IPS-18c (cell line): ENCODE data around the gene LTBP2.

Source experiments
- H3K4me3 ChIP-seq: 2 replicates; pipeline ENCODE4 v1.7.0; 2013; ENCODE audit warnings: low read depth, mild to moderate bottlenecking, low read length, moderate library complexity; ENCODE audit not compliant: insufficient read depth
- H3K9me3 ChIP-seq: one replicate; pipeline ENCODE4 v1.6.1; 2013; ENCODE audit warnings: mild to moderate bottlenecking, low read length, moderate library complexity; ENCODE audit not compliant: control insufficient read depth, insufficient read depth

The LTBP2 gene

DNA sequence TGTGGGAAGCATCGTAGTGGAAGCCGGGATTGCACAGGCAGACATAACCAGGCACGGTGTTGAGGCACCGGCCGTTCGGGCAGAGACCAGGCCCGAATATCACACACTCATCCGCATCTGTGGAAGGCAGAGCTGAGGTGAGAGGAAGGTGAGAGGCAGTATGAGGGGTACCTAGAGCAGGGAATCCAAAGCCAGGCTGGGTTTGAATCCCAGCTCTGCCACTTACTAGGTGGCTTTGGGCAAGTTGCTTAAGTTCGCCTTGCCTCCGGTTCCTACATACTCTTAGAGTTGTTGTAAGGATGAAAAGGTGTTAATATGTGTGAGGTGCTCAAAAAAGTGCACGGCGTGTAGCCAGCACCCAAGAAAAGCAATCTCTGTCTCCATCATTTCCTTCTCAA is 108.1 kb downstream of the LTBP2 start:
- H3K9me3 ChIP-seq, result no peaks in the 10 kb centered on the region
- no peak overlapping the region for H3K4me3 ChIP-seq

DNA sequence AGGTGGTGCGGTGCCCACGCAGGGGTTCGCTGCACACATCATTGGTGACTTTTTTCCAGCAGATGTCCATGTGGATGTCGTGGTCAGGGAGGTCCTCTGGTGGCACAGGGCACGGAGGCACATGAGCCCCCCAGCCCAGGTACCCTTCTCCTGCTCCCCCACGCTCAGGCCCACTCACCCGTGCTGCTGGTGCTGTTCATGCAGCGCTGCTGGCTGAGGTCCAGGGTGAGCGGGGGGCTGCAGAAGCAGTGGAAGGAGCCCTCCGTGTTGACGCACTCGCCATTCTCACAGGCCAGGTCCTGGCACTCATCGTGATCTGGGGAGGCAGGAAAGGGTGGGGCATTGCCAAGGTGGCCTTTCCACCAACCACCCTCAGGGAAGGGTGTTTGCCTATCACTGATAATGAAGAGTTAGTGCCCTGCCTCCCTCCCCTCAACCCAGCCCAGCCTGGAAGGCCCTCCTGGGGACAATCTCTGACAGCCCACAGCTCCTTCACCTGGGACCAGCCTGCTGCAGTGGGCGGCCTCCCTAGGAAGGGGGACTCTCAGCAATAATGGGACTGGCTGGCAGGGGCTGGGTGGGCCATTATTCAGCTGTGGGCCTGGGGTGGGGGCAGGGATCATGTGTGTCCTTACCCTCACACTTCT is 108.6 kb downstream of the LTBP2 start:
- H3K4me3 ChIP-seq, result no peak overlapping the region

DNA sequence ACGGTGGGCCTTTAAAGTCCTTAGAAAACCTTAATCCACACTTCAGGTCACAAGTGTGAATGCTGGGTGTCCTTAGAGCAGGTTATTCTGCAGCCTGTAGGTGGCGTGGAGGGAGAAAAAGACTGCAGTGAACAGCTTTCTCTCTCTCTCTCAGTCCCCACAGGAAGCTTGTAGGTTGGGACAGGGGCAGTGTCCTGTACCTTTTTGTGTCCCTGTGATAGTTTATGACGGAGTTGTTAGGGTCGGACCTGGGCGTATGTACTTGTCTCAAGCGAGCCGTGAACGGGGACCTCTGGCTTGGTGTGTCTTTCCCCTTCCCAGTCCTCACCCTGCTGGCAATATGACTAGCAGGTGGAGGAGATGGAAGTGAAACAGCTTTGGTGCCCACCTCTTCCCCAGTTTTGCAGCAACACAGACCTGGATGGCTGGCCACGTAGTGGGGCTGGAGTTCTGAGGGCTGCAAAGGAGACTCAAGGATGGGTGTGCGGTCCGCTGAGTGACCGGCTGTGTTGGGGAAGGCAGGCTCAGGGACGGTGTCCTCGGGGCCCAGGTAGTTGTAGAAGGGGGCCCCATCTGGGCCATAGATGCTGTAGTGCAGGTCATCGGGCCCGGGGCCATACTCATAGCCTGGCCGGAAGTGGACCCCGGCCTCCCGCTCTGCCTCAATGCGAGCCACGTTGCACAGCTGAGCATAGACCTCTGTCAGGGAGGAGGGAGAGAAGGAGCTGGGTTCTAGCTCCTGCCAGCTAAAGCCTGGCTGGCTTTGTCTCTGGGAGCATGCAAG is 109.6 kb downstream of the LTBP2 start:
- Histone ChIP-seq H3K4me3 (no peak overlapping the region), H3K9me3 (no peaks in the 10 kb centered on the region)

More for the DNA sequence above, 108.6 kb downstream of the LTBP2 start:
- no peaks in the 10 kb centered on the region for H3K9me3 ChIP-seq

DNA sequence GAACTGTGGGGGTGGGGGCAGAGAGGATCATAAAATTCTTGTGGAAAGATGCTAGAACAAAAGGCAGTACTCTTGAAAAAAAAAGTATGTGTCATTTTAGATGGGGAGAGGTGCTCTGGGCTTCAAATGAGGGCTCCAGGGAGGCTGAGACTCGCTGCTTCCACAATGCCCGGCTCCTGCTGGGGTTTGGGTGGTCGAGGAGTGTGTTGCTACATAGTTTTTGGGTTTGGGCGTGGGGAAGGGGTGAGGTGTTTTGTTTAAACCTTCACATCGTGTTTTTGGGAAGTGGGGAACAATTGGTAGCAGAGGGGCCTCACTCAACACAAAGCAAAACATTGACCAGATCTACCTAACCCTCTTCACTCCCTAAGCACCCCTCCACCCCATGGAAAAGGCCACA is 110.3 kb downstream of the LTBP2 start:
- H3K4me3 ChIP-seq, result no peak overlapping the region
- no peaks in the 10 kb centered on the region for H3K9me3 ChIP-seq

DNA sequence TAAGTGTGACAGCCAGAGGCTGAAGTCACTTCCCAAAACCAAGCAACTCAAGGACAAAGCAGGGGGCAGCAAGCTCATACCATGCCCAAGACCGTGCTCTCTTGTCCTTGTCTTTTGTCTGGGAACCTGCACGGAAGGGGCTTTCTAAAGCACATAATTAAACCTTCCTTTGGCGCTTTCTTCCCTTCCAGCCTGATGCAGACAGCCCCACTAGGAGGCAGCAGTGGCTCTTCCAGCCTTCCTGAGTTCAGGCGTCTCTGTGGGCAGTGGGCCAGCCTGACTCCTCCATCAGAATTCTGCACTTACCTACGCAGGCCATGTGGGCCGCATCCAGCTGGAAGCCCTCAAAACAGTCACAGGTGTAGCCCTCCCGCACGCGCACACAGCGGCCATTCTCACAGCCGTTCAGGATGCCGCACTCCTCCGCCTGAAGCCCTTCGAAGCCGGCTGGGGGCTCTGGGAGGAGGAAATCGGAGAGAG is 110.9 kb downstream of the LTBP2 start:
- H3K4me3 ChIP-seq, result no peak overlapping the region
- no peaks in the 10 kb centered on the region for H3K9me3 ChIP-seq

DNA sequence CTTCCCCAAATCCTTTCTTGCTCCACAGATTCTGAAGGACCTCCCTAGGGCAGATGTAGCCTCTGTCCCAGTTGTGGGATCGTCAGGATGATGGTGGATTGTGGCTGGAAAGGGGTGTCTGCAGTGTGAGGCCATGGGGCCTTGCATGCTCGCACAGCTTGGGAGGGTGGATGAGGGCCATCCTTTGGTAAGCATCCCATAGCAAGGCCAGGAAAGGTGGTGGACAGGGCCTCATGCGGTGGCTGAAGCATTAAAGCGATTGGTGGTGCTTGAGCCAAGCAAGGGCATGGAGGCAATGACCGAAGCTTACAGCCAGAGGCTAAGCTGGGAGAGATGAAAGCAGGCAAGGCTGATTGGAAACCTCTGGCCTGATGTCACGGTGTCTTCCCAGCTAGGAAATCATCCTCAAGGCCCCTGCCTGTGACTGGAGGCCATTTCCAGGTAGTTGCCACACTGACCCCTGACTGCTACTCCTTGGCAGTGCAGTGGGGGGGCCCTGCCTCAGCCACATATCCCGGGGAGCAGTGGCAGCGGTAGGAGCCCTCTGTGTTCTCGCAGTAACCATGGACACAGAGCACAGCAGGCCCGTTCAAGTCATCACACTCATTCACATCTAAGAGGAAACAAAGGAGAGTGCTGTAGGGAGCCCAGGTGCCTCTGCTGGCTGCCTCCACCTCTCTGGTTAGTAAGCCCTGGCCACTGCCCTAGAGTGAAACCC is 111.5 kb downstream of the LTBP2 start:
- no peak overlapping the region for H3K4me3 ChIP-seq
- no peaks in the 10 kb centered on the region for H3K9me3 ChIP-seq

DNA sequence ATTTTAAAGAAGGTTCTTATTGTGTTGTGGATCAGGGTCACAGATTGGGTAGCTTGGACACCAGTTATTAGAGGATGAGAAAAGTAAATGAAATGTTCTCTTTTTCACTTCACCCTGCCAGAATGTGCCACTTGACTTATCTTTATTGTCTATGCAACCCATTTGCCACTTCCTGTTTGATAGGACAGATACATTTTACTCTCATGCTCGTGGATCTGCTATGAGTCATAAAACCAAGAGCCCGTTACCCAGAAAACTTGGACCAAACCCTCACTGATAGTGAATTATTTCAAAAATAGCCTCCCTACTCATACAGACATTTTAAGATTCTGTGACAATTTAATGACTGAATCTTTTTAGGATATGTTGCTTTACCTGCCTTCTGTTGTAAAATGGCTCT is 116.7 kb downstream of the LTBP2 start:
- no peak overlapping the region for H3K4me3 ChIP-seq
- no peaks in the 10 kb centered on the region for H3K9me3 ChIP-seq

DNA sequence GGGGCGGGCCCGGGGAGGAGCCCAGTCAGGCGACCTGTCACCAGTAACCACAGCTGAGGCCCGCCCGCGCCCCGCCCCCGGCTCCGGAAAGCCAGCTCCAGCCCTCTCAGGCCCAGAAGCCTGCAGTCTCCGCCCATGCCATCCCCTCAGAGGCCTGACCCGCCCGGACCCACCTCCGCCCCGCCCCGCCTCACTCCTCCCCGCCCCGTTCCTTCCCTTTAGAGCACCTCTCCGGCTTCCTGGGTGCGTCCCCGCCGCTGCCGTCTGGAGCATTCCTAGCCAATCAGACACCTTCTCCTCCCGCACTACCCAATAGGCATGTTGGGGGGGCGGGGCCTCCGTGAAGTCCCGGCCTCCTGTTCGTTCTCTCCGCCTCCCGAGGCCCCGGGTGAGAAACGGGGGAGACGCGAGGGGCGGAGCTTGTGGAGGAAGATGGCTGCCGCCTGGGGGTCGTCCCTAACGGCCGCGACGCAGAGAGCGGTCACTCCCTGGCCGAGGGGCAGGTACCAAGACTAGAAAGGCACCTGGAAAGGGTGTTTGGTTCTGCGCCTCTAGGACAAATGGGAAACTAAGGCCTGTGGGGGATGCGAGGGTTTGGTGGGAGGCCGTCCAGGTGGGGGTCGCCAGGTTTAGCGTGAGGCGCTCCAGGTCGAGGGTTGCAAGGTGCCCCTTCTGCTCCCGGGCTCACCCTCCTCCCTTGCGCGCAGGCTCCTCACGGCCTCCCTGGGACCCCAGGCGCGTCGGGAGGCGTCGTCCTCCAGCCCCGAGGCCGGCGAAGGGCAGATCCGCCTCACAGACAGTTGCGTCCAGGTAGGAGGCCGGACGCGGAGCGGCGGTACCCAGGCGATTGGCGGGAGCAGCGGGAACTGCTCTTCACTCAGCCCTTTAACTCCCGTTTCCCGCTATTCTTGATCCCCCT is 118.4 kb downstream of the LTBP2 start, which contains the start of gene ISCA2:
TSS of gene ISCA2 (plus strand) at position 423 of the 919 bp plus-strand sequence. CDS start at position 433, 10 bp downstream.
- Histone ChIP-seq H3K9me3 (no peaks in the 10 kb centered on the region), H3K4me3 (peak within 1 kb of the TSS; percentile 89)

DNA sequence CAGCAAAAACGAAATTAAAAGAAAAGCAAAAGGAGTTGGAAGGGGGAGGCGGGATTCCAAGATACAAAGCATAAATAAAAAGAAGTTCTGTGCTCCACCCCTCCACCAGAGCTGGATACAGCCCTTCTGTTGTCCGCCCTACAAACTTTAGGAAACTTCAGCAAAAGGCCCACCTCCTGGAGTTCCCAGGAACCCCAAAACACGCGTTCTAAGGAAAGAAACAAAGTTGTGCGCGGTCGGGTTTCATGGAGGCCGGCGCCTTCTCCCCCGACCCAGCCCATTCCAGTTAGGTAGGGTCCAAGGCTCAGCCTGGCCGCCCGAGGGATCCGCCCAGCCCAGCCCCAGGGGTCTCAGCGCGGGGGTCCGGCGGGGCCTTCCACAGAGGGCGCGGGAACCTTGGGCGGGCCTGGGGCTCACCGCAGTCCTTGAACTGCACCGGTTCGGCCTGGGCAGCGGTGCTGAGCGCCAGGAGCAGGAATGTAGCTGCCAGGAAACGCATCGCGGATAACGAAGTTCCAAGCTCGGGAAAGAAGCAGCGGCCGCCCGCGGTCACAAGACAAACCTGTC is 119.2 kb downstream of the LTBP2 start, which contains the start of gene NPC2:
TSS of gene NPC2 (minus strand) at position 530 of the 567 bp plus-strand sequence. CDS start at position 499, 31 bp downstream.
- peak within 1 kb of the TSS; percentile 89 for H3K4me3 ChIP-seq
- no peaks in the 10 kb centered on the region for H3K9me3 ChIP-seq

DNA sequence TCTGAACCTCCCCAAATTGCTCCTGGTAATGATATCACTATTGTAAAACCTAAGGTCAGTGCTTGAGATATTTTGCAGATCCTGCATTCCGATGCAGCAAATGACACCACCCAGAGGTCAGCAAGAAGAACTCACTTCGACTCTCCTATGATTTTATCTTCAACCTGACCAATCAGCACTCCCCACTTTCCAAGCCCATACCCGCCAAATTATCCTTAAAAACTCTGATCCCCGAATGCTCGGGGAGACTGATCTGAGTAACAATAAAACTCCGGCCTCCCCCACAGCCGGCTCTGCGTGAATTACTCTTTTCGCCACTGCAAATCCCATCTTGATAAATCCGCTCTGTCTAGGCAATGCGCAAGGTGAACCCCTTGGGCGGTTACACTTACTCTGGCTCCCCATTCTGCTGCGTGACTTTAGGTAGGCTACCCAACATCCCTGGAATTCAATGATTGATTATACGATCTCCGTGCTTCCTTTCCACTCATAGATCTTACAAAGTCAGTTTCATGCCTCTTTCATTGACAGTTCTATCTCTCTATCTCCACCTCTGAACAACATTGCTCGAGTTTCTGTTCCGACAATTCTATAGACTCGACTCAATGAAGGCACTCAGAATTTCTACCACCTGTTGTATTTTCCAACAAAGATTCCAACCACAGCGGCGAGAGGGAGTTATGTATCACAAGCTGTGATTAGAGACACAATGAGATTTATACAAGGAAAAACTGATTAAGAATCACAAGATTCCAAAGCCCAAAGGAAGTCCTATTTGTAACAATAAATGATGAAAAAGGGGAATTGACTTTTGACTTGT is 119.9 kb downstream of the LTBP2 start:
- Histone ChIP-seq H3K9me3 (no peaks in the 10 kb centered on the region), H3K4me3 (peak overlapping the region; percentile 89)

DNA sequence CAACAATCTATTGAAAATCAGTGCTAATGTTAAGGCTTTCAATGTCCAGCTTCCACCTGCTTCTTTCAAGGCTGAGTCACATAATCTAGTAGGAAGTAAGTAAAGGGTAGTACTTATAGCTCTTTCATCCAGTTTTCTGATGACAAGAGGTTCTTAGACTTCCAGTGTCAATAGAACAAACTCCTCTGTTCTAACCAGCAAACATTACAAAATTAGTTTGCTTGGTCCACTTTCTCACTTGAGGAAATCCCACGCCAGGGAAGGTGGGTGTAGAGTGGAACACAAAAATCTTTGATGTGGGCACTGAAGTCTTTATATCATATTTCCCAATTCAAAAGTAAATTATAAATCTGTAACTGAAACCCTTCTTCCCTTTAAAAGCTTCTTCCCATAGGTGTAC is 121.6 kb downstream of the LTBP2 start:
- H3K9me3 ChIP-seq, result no peaks in the 10 kb centered on the region
- H3K4me3 ChIP-seq, result no peak overlapping the region

DNA sequence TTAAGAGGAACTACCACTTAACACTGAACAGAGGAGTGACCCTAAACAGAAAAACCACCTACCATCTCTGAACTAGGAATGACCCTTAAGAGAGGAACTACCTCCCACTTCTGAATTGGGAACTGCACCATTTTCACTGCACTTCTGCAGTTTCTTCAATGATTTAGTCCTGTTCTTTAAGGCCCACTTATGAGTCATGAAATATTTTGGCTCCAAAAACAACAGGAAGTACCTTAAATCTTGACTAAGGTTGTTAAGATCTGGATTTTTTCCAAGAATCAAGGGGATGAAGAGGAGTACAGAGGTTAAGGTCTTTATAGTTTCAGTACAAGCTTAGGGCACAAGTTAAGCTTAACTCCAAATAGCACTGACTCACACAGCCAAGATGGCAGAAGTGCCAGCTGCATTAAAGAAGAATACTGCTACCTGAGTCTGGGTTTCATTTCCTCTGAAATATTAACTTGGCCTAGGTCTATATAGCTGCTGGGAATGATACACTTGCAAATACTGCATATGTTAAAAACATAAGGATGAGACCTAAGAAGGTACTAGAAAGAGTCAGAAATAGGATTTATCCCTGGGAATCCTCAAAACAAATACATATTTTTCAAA is 123.1 kb downstream of the LTBP2 start:
- Histone ChIP-seq H3K9me3 (no peaks in the 10 kb centered on the region), H3K4me3 (no peak overlapping the region)

DNA sequence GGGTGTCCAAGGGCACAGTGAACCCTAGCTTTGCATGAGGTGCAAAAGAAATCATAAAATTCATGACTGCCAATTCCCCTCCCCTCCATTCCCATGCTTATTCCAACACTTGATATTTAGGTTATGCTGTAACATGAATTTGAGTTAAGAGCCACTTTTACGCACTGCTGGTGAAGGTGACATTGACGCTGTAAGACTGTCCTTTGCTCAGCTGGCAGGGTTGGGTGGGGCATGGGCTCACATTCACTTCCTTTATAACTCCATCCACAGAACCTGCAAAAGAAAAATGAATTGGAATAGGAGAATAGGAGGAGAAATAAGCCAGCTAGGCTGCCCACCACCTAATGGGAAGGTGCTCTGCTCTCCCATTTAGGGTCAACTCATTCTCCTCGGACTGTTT is 125.9 kb downstream of the LTBP2 start:
- Histone ChIP-seq H3K4me3 (no peak overlapping the region), H3K9me3 (no peaks in the 10 kb centered on the region)

DNA sequence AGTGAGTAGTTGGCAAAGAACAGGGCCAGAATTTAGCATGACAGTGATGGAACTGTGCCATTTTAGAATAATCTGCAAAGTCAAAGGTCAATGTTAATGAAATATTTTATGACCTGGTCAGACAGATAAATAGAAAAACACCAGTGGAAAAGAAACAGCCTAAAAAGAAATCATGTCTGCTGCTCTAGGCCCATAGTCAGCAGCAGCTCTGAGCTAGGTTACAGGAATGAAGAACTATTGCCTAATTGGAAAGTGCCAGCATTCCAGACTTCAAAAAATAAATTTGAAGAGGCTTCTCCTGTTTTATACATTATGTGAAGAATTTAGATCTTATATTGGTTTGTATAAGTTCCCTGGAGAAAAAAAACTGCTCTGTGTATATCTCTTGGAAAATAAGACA is 128.7 kb downstream of the LTBP2 start:
- H3K9me3 ChIP-seq, result no peaks in the 10 kb centered on the region
- no peak overlapping the region for H3K4me3 ChIP-seq

DNA sequence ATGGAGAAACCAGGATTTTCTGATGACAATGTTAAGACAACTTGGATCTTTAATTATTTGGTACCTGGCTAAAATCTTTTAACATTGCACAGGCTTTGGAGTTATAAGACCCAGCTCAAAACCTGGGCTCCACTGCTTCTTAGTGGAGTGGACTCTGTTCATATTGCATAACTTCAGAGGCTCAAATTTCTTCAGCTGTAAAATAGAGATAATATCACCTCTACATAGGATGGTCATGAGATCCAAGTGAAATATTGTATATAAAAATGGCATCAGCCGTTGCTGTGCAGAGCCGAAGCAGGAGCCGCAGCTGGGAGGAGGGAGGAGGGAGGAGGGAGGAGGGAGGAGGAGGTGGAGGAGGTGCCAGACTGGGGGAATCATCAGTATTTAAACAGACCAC is 129.5 kb downstream of the LTBP2 start:
- no peak overlapping the region for H3K4me3 ChIP-seq
- no peaks in the 10 kb centered on the region for H3K9me3 ChIP-seq
